Measurements from ENCODE around the gene RAB8A.

GRCh38 chr19:16073988-16074387 is 37.7 kb upstream of the RAB8A start:
- no peak for TF ChIP-seq CTCF (IDR thresholded peaks at IDR 0.05 in 8 of 11, conservative IDR thresholded peaks at IDR 0.05 in 3 of 11)
- no peak for TF ChIP-seq POLR2A (IDR thresholded peaks at IDR 0.05)
- no peak for TF ChIP-seq POLR2AphosphoS5 (IDR thresholded peaks at IDR 0.05)
